Hepatocyte (in vitro differentiated cells): ENCODE data around the gene RPTOR. TPM values are rescaled to one million over a fixed set of nuclear protein-coding genes. Genes with fewer than 3 reads are reported as not detected.

Source experiments
- DNase-seq: peaks from one replicate; pipeline ENCODE4 v3.0.0-alpha.2; 2016; ENCODE audit warnings: low spot score
- H2AFZ ChIP-seq: fragments of 200-600 bp; sonication (generic); 2 replicates; pipeline ENCODE4 v1.6.0; 2016; ENCODE audit warnings: antibody characterized with exemption, mild to moderate bottlenecking
- H3K27ac ChIP-seq: fragments of 200-600 bp; sonication (generic); 2 replicates; pipeline ENCODE4 v1.5.1; 2016; ENCODE audit warnings: mild to moderate bottlenecking
- H3K27me3 ChIP-seq: fragments of 200-600 bp; sonication (generic); 2 replicates; pipeline ENCODE4 v1.6.1; 2016
- H3K36me3 ChIP-seq: fragments of 200-600 bp; sonication (generic); replicated peaks from 2 replicates; pipeline ENCODE4 v1.5.1; 2016; ENCODE audit warnings: low read depth; ENCODE audit not compliant: insufficient read depth
- H3K4me1 ChIP-seq: fragments of 200-600 bp; sonication (generic); 2 replicates; pipeline ENCODE4 v1.5.1; 2016; ENCODE audit warnings: mild to moderate bottlenecking, moderate library complexity; ENCODE audit not compliant: insufficient read depth
- H3K4me2 ChIP-seq: fragments of 200-600 bp; sonication (generic); 2 replicates; pipeline ENCODE4 v1.6.0; 2016
- H3K4me3 ChIP-seq: fragments of 200-600 bp; sonication (generic); 2 replicates; pipeline ENCODE4 v1.5.1; 2016; ENCODE audit warnings: mild to moderate bottlenecking
- H3K79me2 ChIP-seq: fragments of 200-600 bp; sonication (generic); 2 replicates; pipeline ENCODE4 v1.6.0; 2017; ENCODE audit warnings: mild to moderate bottlenecking
- H3K9me2 ChIP-seq: fragments of 200-600 bp; sonication (generic); replicated peaks from 2 replicates; pipeline ENCODE4 v1.6.0; 2017; ENCODE audit warnings: mild to moderate bottlenecking; ENCODE audit not compliant: insufficient read depth
- H3K9me3 ChIP-seq: fragments of 200-600 bp; sonication (generic); 2 replicates; pipeline ENCODE4 v1.5.1; 2016; ENCODE audit warnings: low read depth, mild to moderate bottlenecking
- H4K20me1 ChIP-seq: fragments of 200-600 bp; sonication (generic); 2 replicates; pipeline ENCODE4 v1.6.0; 2016; ENCODE audit warnings: mild to moderate bottlenecking; ENCODE audit not compliant: insufficient read depth, poor library complexity, severe bottlenecking
- CTCF ChIP-seq: fragments of 200-600 bp; sonication (generic); IDR thresholded peaks from 2 replicates; pipeline ENCODE4 v1.5.1; 2016; ENCODE audit warnings: antibody characterized with exemption, mild to moderate bottlenecking; ENCODE audit not compliant: poor library complexity
- EZH2 ChIP-seq: fragments of 200-600 bp; sonication (generic); IDR thresholded peaks from 2 replicates; pipeline ENCODE4 v1.6.1; 2016; ENCODE audit warnings: antibody characterized with exemption, mild to moderate bottlenecking, borderline replicate concordance
- EZH2phosphoT487 ChIP-seq: fragments of 200-600 bp; sonication (generic); IDR thresholded peaks from one replicate; pipeline ENCODE4 v1.6.1; 2018; ENCODE audit warnings: antibody characterized with exemption, mild to moderate bottlenecking, low read depth, moderate library complexity; ENCODE audit not compliant: unreplicated experiment, severe bottlenecking
- WGBS: methylation state at CpG from one replicate; pipeline ENCODE4 v1.1.6; 2016; ENCODE audit warnings: low lambda C conversion rate; ENCODE audit errors: missing lambda C conversion rate; 5-methylcytosine and 5-hydroxymethylcytosine counted together
- polyA plus RNA-seq: library from polyadenylated mRNA; unstranded; fragments of >200 nt; fragmentation: Nextera tagmentation; extraction: Ambion mirVana; gene quantifications from 2 replicates; pipeline ENCODE4 v1.2.1, GENCODE V29; 2016
- total RNA-seq: library from RNA; depleted of rRNA; stranded (reverse); fragments of >200 nt; gene quantifications from 2 replicates; pipeline ENCODE4 v1.2.3, GENCODE V29; 2014

RPTOR gene
- total and polyA plus RNA-seq, 2 experiments from 2014 or later: 14.1 to 20.6 TPM

GRCh38 chr17:80832888-80833583 is 288.4 kb downstream of the RPTOR start:
- no peaks in the 10 kb centered on the region for H3K36me3 ChIP-seq
- peak overlapping the region; percentile 4 for H3K4me3 ChIP-seq
- H3K4me2 ChIP-seq: peak overlapping the region; percentile 77
- peak overlapping the region; percentile 96 for H3K27ac ChIP-seq
- DNase-seq: peak; percentile 96
- H3K79me2 ChIP-seq: no peaks in the 10 kb centered on the region
- TF ChIP-seq CTCF (no peak), EZH2phosphoT487 (no peak), EZH2 (no peak)
- peak overlapping the region; percentile 42 for H2AFZ ChIP-seq
- H3K9me2 ChIP-seq: no peaks in the 10 kb centered on the region
- 4% methylated on average over 25 of the region's 25 CpGs for WGBS
- H3K4me1 ChIP-seq: peaks cover 29% of the 10 kb centered on the region
- no peaks in the 10 kb centered on the region for H3K9me3 ChIP-seq
- no peaks in the 10 kb centered on the region for H4K20me1 ChIP-seq
- H3K27me3 ChIP-seq: no peaks in the 10 kb centered on the region

- Histone ChIP-seq H3K4me2 (peak overlapping the region; percentile 77), H3K9me3 (no peaks in the 10 kb centered on the region), H3K9me2 (no peaks in the 10 kb centered on the region), H3K4me1 (peaks cover 32% of the 10 kb centered on the region), H2AFZ (no peak overlapping the region), H3K27me3 (no peaks in the 10 kb centered on the region), H3K36me3 (no peaks in the 10 kb centered on the region), H3K27ac (peak overlapping the region; percentile 96), H3K79me2 (no peaks in the 10 kb centered on the region), H4K20me1 (no peaks in the 10 kb centered on the region), H3K4me3 (no peak overlapping the region)
- no peak for TF ChIP-seq CTCF
- TF ChIP-seq EZH2phosphoT487: no peak
- no peak for TF ChIP-seq EZH2
- 77% methylated on average over 42 of the region's 42 CpGs for WGBS
- no peak for DNase-seq
Measured at GRCh38 chr17:80833952-80834892, 289.6 kb downstream of the RPTOR start.

GRCh38 chr17:80834893-80835275 is 290.2 kb downstream of the RPTOR start:
- peaks cover 32% of the 10 kb centered on the region for H3K4me1 ChIP-seq
- no peak overlapping the region for H2AFZ ChIP-seq
- no peak for DNase-seq
- H3K4me2 ChIP-seq: no peak overlapping the region
- no peaks in the 10 kb centered on the region for H3K79me2 ChIP-seq
- H3K27ac ChIP-seq: peak overlapping the region; percentile 96
- H3K36me3 ChIP-seq: no peaks in the 10 kb centered on the region
- 45% methylated on average over 2 of the region's 2 CpGs for WGBS
- no peaks in the 10 kb centered on the region for H3K9me2 ChIP-seq
- H4K20me1 ChIP-seq: no peaks in the 10 kb centered on the region
- TF ChIP-seq EZH2phosphoT487 (no peak), CTCF (no peak), EZH2 (no peak)
- no peaks in the 10 kb centered on the region for H3K9me3 ChIP-seq
- H3K27me3 ChIP-seq: no peaks in the 10 kb centered on the region
- no peak overlapping the region for H3K4me3 ChIP-seq
